NCI-H2171 (cell line): ENCODE data around the gene SETBP1.
A peak's percentile ranks its signal among the peaks of the same experiment; 100 is the strongest.

Experiments
- DNase-seq: peaks from one replicate; lab custom pipeline; 2025; lab: John Stamatoyannopoulos, UW

Gene SETBP1

GRCh38 chr18:44816477-44816876 is 135.8 kb downstream of the SETBP1 start:
- no peak for DNase-seq

- no peak for DNase-seq
Observed at GRCh38 chr18:44817831-44818473, 137.3 kb downstream of the SETBP1 start.

GRCh38 chr18:44818668-44819403 is 138.1 kb downstream of the SETBP1 start:
- no peak for DNase-seq

GRCh38 chr18:44819944-44820510 is 139.3 kb downstream of the SETBP1 start:
- no peak for DNase-seq

GRCh38 chr18:44821924-44822323 is 141.2 kb downstream of the SETBP1 start:
- no peak for DNase-seq

- DNase-seq = no peak
Observed at GRCh38 chr18:44823286-44823685, 142.6 kb downstream of the SETBP1 start.

GRCh38 chr18:44823782-44824181 is 143.1 kb downstream of the SETBP1 start:
- no peak for DNase-seq

- DNase-seq = no peak
Observed at GRCh38 chr18:44824884-44825283, 144.2 kb downstream of the SETBP1 start.

- DNase-seq = peak; percentile 55
Observed at GRCh38 chr18:44826418-44827259, 146.0 kb downstream of the SETBP1 start.

- DNase-seq = no peak
Observed at GRCh38 chr18:44828080-44828479, 147.4 kb downstream of the SETBP1 start.

GRCh38 chr18:44830581-44830980 is 149.9 kb downstream of the SETBP1 start:
- no peak for DNase-seq

GRCh38 chr18:44833786-44834185 is 153.1 kb downstream of the SETBP1 start:
- DNase-seq = no peak

- DNase-seq = no peak
Observed at GRCh38 chr18:44834867-44835469, 154.3 kb downstream of the SETBP1 start.

GRCh38 chr18:44835703-44836102 is 155.0 kb downstream of the SETBP1 start:
- no peak for DNase-seq

- DNase-seq = no peak
Observed at GRCh38 chr18:44836263-44836662, 155.6 kb downstream of the SETBP1 start.

GRCh38 chr18:44837482-44838180 is 156.9 kb downstream of the SETBP1 start:
- DNase-seq = no peak

- DNase-seq = no peak
Observed at GRCh38 chr18:44838971-44839666, 158.4 kb downstream of the SETBP1 start.

- peak; percentile 70 for DNase-seq
Observed at GRCh38 chr18:44840058-44840790, 159.5 kb downstream of the SETBP1 start.

- DNase-seq = no peak
Observed at GRCh38 chr18:44841221-44841620, 160.5 kb downstream of the SETBP1 start.
